Activated T-cell treated with anti-CD3 and anti-CD28 coated beads, Interleukin-2, amount 50 U/mL, for 4 hours (primary cell): ENCODE measurements around the gene ACTA1. TPM values are rescaled to one million over a fixed set of nuclear protein-coding genes. Genes with fewer than 3 reads are reported as not detected.
"Not testable (repeated sequence)": the region's sequence is repeated elsewhere in the genome, so short reads cannot be mapped to it uniquely, and the experiment has no call there.

Source experiments
- ATAC-seq, 2 donors: fragments of 200-7000 bp; cut with Tn5 transposase; one replicate each; pipeline ENCODE4 v1.10.0; 2021
- DNase-seq: peaks from one replicate; pipeline ENCODE4 v3.0.0-alpha.2; 2020
- H3K27me3 Mint-ChIP-seq: one replicate; pipeline ENCODE4 v1.8.0; 2021; ENCODE audit warnings: low read depth, mixed read lengths
- H3K36me3 Mint-ChIP-seq: one replicate; pipeline ENCODE4 v1.8.0; 2022; ENCODE audit warnings: mixed read lengths; ENCODE audit not compliant: insufficient read depth
- H3K4me1 Mint-ChIP-seq: one replicate; pipeline ENCODE4 v1.8.0; 2021; ENCODE audit warnings: low read depth, mixed read lengths
- H3K4me3 Mint-ChIP-seq: one replicate; pipeline ENCODE4 v1.8.0; 2021; ENCODE audit warnings: mild to moderate bottlenecking, moderate library complexity, mixed read lengths
- H3K9me3 Mint-ChIP-seq: one replicate; pipeline ENCODE4 v1.8.0; 2021; ENCODE audit warnings: mixed read lengths
- total RNA-seq, 3 donors: library from RNA; stranded (reverse); gene quantifications; one replicate each; pipeline ENCODE4 v1.2.1, GENCODE V29; 2021

The ACTA1 gene
- total RNA-seq, 3 donors from 2014 or later, result not detected

DNA sequence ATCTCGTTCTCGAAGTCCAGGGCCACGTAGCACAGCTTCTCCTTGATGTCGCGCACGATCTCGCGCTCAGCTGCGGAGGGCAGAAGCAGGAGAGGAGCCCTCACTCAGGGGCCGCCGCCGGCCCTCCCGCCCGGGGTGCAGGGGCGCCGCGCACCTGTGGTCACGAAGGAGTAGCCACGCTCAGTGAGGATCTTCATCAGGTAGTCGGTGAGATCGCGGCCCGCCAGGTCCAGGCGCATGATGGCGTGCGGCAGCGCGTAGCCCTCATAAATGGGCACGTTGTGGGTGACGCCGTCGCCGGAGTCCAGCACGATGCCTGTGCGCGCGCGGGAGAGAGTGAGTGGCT is 1.8 kb downstream of the ACTA1 start:
- Mint-ChIP-seq H3K4me3 (peak overlapping the region; percentile 80), H3K27me3 (peaks cover 72% of the 10 kb centered on the region), H3K4me1 (peaks cover 18% of the 10 kb centered on the region), H3K9me3 (no peaks in the 10 kb centered on the region), H3K36me3 (no peaks in the 10 kb centered on the region)
- no peak for DNase-seq
- ATAC-seq, result no peak

DNA sequence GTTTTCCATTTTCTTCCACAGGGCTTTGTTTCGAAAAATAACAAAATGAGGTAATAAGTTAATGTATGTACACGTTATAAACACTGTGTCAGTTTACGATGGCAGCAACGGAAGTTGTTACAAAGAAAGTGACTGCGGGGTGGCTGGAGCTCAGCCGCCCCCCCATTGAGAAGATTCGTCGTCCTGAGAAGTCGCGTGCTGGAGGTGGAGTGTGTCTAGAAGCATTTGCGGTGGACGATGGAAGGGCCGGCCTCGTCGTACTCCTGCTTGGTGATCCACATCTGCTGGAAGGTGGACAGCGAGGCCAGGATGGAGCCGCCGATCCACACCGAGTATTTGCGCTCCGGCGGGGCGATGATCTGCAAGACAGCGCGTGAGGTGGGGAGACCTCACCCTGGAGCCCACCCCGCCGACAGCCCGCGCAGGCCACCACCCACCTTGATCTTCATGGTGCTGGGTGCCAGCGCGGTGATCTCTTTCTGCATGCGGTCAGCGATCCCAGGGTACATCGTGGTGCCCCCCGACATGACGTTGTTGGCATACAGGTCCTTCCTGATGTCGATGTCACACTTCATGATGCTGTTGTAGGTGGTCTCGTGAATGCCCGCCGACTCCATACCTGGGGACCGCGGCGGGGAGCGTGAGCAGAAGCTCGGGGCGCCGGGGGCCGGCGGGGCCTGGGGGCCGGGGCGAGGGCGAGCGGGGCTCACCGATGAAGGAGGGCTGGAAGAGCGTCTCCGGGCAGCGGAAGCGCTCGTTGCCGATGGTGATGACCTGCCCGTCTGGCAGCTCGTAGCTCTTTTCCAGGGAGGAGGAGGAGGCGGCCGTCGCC is 2.4 kb downstream of the ACTA1 start:
- H3K27me3 Mint-ChIP-seq, result peaks cover 76% of the 10 kb centered on the region
- ATAC-seq (no peak), DNase-seq (no peak)
- H3K4me1 Mint-ChIP-seq, result peaks cover 18% of the 10 kb centered on the region
- no peaks in the 10 kb centered on the region for H3K9me3 Mint-ChIP-seq
- H3K4me3 Mint-ChIP-seq, result peak overlapping the region; percentile 80
- H3K36me3 Mint-ChIP-seq, result no peaks in the 10 kb centered on the region

DNA sequence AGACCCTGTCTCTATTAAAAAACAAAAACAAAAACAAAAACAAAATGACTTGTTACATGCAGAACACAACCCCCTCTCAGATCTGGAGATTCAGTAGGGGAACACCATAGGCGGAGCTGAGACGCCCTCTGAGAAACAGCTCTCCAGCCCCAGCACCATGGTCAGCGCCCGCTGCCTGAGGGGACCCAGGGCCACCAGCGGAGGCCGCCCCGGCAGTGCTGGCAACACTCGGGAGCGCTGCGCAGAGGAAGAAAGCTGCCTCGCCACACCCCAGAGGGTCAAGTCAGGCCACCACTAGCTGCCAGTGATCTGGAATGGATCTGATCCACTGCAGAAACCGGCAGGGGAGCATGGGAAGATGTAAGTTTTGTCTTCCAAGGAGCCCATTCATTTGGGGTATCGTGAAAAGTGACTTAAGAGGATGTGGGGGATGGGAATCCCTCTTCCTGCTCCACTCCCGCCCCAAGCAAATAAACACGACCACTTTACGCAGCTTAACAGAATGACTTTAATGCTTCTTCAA is 3.1 kb downstream of the ACTA1 start:
- H3K4me1 Mint-ChIP-seq, result peaks cover 18% of the 10 kb centered on the region
- ATAC-seq (peak; percentile 49 to 51), DNase-seq (no peak)
- H3K27me3 Mint-ChIP-seq, result peaks cover 81% of the 10 kb centered on the region
- peak overlapping the region; percentile 80 for H3K4me3 Mint-ChIP-seq
- no peaks in the 10 kb centered on the region for H3K9me3 Mint-ChIP-seq
- H3K36me3 Mint-ChIP-seq, result no peaks in the 10 kb centered on the region

DNA sequence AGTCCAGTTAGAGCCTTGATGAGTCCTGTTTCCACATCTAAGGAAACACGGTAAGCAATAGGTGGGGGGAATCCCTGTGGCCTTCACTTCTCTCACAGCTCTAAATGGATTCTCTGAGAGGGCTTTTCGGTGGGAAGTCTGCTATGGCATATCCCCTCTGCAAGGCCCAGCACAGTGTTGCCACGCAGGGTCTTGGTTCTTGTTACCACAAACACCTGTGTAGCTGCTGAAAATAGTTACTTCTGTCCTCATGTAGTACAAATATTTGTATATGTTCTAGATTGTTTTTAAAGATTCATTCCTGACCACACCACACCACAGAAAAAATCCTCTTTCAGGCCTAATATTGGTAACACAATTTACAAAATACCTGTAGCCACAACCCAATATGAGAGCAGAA is 5.6 kb downstream of the ACTA1 start:
- H3K4me1 Mint-ChIP-seq, result peaks cover 17% of the 10 kb centered on the region
- H3K27me3 Mint-ChIP-seq, result peaks cover 77% of the 10 kb centered on the region
- ATAC-seq (no peak), DNase-seq (no peak)
- H3K4me3 Mint-ChIP-seq, result no peak overlapping the region
- no peaks in the 10 kb centered on the region for H3K36me3 Mint-ChIP-seq
- H3K9me3 Mint-ChIP-seq, result peaks cover 6% of the 10 kb centered on the region

DNA sequence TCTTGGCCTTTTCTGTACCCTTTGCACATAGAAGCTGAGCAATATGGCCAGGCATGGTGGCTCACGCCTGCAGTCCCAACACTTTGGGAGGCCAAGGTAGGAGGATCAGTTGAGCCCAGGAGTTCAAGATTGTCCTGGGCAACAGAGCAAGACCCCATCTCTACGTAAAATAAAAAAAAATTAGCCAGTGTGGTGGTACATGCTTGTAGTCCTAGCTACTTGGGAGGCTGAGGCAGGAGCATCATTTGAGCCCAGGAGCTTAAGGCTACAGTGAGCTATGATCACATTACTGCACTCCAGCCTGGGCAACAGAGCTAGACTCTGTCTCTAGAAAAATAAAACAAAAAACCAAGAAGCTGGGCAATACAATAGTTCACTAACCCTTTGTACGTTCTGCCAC is 6.3 kb downstream of the ACTA1 start:
- Mint-ChIP-seq H3K36me3 (no peaks in the 10 kb centered on the region), H3K9me3 (peaks cover 11% of the 10 kb centered on the region), H3K27me3 (peaks cover 74% of the 10 kb centered on the region), H3K4me1 (peaks cover 16% of the 10 kb centered on the region), H3K4me3 (no peak overlapping the region)
- ATAC-seq (no peak), DNase-seq (no peak)

DNA sequence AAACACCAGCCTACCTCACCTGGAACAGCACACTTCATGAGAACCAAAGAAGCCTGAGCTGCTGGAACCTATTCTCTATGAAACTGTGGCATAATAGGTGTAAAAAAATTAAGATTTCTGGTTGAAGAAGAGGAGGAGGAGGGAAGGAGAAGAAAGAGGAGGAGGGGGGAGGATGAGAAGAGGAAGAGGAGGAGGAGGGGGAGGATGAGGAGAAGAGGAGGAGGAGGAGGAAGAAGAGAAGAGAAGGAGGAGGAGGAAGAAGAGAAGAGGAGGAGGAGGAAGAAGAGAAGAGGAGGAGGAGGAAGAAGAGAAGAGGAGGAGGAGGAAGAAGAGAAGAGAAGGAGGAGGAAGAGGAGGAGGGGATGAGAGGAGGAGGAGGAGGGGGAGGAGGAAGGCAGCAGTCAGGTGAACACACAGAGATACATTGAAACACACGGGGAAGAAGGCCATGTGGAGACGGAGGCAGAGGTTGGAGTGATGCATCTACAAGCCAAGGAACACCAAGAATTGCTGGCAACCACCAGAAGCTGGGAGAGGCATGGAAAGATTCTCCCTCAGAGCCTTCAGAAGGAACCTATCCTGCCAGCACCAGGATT is 8.2 kb downstream of the ACTA1 start:
- Mint-ChIP-seq H3K4me3 (no peak overlapping the region), H3K27me3 (peaks cover 61% of the 10 kb centered on the region), H3K4me1 (no peaks in the 10 kb centered on the region), H3K9me3 (peaks cover 11% of the 10 kb centered on the region), H3K36me3 (no peaks in the 10 kb centered on the region)
- ATAC-seq (no peak), DNase-seq (no peak)

DNA sequence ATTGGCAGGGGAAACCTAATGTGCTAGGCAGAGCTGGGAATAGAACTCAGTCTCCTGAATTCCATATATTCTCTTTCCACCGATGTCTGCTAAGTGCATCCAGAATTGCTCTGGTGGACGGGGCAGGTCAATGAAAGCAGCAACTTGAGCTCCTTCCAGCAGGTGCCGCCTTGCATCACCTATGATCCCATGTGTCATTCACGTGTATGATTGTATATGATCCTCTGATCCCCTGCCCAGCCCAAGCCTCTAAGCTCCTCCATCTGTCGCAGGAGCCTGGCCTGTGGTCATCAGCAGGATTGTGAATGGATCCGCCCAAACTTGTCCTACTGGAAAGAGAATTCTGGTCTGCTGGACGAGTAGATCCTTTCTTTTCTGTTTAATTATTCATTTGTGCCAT is 13.1 kb downstream of the ACTA1 start:
- Mint-ChIP-seq H3K36me3 (no peaks in the 10 kb centered on the region), H3K27me3 (peaks cover 37% of the 10 kb centered on the region), H3K4me3 (no peak overlapping the region), H3K9me3 (peaks cover 11% of the 10 kb centered on the region), H3K4me1 (no peaks in the 10 kb centered on the region)
- DNase-seq, result no peak
- no peak for ATAC-seq

DNA sequence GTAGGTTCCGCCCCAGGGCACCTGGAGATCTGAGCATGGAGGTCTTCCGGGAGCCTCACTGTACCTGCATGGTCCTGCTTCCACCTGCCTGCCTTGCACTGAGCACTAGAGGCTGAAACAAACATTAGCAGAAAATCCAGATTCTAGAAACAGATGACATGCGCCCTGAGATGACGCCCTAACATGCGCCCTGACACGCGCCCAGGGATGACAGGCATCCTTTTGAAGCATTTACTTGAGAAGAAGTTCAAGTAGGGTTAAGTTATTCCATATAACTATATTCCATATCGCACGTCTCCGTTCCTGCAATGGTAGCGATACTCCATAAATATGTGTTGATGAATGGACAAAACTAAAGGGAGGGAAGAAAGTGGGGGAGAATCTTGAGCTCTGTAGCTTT is 13.7 kb downstream of the ACTA1 start:
- H3K36me3 Mint-ChIP-seq, result no peaks in the 10 kb centered on the region
- ATAC-seq, result no peak
- H3K4me3 Mint-ChIP-seq, result no peak overlapping the region

DNA sequence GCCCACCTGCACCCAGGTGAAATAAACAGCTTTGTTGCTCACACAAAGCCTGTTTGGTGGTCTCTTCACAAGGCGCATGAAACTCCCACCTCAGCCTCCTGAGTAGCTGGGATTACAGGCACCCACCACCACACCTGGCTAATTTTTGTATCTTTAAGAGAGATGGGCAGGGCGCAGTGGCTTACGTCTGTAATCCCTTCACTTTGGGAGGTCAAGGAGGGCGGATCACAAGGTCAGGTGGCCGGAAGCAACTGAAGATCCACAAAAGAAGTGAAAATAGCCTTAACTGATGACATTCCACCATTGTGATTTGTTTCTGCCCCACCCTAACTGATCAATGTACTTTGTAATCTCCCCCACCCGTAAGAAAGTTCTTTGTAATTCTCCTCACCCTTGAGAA is 15.3 kb downstream of the ACTA1 start:
- H3K9me3 Mint-ChIP-seq, H3K4me3 Mint-ChIP-seq, H3K4me1 Mint-ChIP-seq, ATAC-seq, H3K36me3 Mint-ChIP-seq, DNase-seq: not testable (repeated sequence)
- peaks cover 23% of the 10 kb centered on the region for H3K27me3 Mint-ChIP-seq

More for the DNA sequence above, 13.7 kb downstream of the ACTA1 start:
- Mint-ChIP-seq H3K4me1 (no peaks in the 10 kb centered on the region), H3K9me3 (peaks cover 11% of the 10 kb centered on the region), H3K27me3 (peaks cover 33% of the 10 kb centered on the region)
- no peak for DNase-seq

DNA sequence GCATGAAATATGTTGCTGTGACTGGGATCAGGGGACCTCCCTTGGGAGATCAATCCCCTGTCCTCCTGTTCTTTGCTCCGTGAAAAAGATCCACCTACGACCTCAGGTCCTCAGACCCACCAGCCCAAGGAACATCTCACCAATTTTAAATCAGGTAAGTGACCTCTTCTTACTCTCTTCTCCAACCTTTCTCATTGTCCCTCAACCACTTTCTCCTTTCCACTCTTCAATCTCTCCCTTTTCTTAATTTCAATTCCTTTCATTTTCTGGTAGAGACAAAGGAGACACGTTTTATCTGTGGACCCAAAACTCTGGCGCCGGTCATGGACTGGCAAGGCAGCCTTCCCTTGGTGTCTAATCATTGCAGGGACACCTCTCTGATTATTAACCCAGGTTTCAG is 21.1 kb downstream of the ACTA1 start:
- not testable (repeated sequence) for ATAC-seq, DNase-seq, H3K36me3 Mint-ChIP-seq, H3K4me3 Mint-ChIP-seq, H3K9me3 Mint-ChIP-seq, H3K4me1 Mint-ChIP-seq
- H3K27me3 Mint-ChIP-seq, result peaks cover 33% of the 10 kb centered on the region

DNA sequence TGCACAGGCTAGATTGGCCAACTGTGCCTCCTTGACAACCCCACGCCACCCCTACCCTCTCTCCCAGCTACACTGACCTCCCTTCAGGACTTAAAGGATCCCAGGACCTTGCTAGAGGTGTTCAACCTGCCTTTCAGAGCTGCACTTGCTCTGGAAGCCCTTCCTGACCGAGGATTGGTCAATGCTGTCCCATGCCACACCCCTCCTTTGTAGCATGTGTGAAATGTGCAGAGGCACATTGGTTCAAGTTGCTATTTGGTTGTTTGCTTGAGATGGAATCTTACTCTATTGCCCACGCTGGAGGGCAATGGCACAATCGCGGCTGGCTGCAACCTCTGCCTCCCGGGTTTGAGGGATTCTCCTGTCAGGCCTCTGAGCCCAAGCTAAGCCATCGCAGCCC is 21.8 kb downstream of the ACTA1 start:
- Mint-ChIP-seq H3K4me1 (peaks cover 11% of the 10 kb centered on the region), H3K4me3 (no peak overlapping the region), H3K36me3 (no peaks in the 10 kb centered on the region), H3K9me3 (no peaks in the 10 kb centered on the region), H3K27me3 (peaks cover 41% of the 10 kb centered on the region)
- ATAC-seq, result no peak
- DNase-seq, result no peak

DNA sequence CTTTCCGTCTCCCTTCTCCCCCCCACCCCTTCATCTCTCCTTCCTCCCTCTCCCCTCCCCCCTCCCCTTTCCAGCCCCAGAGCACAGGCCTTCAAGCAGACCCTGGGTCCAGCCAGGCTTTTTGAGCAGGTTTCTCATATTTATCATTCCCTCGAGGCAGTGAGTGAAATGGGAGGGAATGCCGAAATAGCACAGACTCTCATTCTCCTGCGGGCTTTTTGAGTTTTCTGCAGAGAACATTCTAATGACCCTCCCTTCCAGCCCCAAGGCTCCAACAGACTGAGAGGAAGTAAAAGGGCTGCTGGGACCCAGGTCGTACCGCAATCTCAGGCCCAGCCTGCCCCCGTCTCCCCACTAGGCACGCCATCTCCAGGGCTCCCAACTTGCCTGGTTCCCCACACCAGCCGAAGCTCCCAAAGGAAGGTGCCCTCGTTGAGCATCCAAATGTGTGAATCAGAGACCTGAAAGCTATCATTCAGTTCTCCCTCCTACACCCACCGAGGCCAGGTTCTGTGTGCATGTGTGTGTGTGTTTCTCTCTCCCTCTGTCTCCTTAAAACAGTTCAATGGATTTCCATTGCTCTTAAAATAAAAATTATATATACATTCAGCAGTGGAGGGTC is 22.3 kb downstream of the ACTA1 start:
- Mint-ChIP-seq H3K9me3 (no peaks in the 10 kb centered on the region), H3K4me1 (peaks cover 13% of the 10 kb centered on the region), H3K27me3 (peaks cover 46% of the 10 kb centered on the region), H3K4me3 (no peak overlapping the region), H3K36me3 (no peaks in the 10 kb centered on the region)
- ATAC-seq (no peak), DNase-seq (no peak)

DNA sequence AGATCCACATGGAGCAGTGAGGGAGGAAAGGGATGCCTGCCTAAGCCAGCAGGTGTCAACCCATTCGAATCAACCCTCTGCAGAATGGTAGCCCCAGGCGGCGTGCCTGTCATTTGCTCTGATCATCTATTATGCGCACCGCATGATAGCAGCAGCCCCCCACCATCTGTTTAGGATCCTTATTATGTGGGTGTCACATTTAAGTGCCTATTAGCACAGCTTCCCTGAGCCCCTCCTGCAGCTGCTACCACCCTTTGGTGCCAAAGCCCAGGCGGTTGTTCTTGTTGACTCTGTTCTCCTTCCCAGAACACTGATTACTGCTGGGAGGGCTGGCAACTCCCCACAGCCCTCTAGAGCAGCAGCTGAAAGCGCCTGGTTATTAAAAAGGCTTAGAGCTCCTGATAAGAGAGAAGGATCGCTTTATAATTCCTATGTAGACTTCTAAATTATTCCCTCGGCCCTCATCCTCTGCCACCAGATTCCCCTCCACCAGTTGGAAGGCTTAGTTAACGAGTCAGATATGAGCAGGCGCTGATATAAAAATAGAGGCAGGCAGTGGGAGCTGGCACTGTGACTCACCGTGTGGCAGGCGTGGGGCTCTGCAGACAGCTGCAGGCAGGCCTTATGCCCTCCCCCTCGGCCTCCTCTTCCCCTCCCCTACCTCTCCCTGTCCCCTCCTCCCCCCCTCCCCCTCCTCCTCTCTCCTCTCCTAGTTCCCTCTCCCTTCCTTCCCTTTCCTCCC is 23.0 kb downstream of the ACTA1 start:
- Mint-ChIP-seq H3K4me3 (no peak overlapping the region), H3K36me3 (no peaks in the 10 kb centered on the region), H3K4me1 (peaks cover 13% of the 10 kb centered on the region), H3K9me3 (no peaks in the 10 kb centered on the region), H3K27me3 (peaks cover 53% of the 10 kb centered on the region)
- ATAC-seq, result peak; percentile 76
- no peak for DNase-seq

DNA sequence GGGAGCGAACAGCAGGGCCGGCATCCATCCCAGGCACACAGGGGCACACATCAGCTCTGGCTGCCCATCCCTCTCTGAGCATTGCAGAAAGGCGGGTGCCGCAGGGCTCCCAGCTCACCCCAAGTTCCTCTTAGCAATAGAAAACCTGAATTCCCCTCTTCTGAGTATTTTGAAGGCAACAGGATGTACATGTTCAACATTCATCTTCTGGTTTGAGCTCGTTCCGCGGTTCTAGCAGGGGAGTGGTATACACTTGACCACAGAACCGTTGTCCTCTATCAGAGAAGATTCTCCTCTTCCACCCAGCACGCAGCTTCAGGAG is 23.6 kb downstream of the ACTA1 start:
- Mint-ChIP-seq H3K4me1 (peaks cover 13% of the 10 kb centered on the region), H3K9me3 (no peaks in the 10 kb centered on the region), H3K27me3 (peaks cover 58% of the 10 kb centered on the region), H3K36me3 (no peaks in the 10 kb centered on the region), H3K4me3 (no peak overlapping the region)
- ATAC-seq (no peak), DNase-seq (no peak)
